Measurements from ENCODE around the gene RNF121.

DNA sequence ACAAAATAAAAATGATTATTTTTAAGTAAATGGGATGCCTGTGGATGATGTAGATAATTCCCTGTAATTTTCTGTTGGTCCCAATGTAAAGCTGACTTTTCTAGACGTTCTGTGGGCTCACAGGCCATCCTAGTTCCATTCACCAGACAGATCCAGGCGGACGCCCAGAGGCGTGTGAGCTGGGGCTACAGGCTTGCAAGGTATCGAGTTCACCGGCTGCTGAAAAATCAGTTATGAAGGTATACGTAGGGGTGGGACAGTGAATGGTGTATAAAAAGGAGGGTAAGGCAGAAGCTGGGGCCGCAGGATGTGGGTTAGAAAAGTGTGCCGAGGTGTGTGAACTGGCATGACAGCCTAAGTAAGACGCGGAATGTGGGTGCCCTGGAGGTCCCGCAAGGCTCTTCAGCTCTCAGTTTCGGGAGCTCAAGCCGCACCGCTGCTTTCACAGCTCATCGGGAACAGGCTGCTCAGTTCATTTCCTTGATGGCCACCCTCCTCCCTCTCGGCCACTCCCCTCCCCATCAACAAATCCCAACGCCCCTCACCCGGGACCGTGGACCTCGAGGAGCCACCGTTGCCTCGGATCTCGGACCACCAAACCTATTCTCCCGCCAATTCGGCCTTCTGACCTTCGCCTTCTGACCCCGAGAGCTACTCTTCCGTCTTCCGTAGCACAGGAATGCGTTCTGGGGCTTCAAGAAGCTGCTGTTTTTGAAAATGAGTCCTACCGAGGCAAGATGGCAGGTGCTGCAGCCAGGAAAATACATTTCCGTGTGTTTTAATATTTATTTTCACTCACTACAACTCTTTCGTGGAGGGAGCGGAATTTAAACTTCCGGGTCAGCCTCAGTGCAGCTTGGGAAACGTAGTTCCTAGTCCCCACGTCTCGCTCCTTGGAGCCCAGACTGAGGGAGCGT is 768 bp upstream of the RNF121 start, which contains the start of gene XNDC1N:
- TF ChIP-seq, protein P1, sequence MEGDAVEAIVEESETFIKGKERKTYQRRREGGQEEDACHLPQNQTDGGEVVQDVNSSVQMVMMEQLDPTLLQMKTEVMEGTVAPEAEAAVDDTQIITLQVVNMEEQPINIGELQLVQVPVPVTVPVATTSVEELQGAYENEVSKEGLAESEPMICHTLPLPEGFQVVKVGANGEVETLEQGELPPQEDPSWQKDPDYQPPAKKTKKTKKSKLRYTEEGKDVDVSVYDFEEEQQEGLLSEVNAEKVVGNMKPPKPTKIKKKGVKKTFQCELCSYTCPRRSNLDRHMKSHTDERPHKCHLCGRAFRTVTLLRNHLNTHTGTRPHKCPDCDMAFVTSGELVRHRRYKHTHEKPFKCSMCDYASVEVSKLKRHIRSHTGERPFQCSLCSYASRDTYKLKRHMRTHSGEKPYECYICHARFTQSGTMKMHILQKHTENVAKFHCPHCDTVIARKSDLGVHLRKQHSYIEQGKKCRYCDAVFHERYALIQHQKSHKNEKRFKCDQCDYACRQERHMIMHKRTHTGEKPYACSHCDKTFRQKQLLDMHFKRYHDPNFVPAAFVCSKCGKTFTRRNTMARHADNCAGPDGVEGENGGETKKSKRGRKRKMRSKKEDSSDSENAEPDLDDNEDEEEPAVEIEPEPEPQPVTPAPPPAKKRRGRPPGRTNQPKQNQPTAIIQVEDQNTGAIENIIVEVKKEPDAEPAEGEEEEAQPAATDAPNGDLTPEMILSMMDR (IDR thresholded peaks at IDR 0.05), result no peak
- TF ChIP-seq POLR2A (IDR thresholded peaks at IDR 0.05) (no peak), POLR2AphosphoS5 (IDR thresholded peaks at IDR 0.05; ENCODE audit: insufficient read depth in 1 of 2, low read depth in 1 of 2) (peak in 1 of 2 donors; percentile 97)

Measured in vagina (tissue), 2 donors.